NB4 (cell line): Measurements from ENCODE around the gene PPP4R4.
A peak's percentile ranks its signal among the peaks of the same experiment; 100 is the strongest.
"Not testable (repeated sequence)": the region's sequence is repeated elsewhere in the genome, so short reads cannot be mapped to it uniquely, and the experiment has no call there.

Experiments used
- DNase-seq: peaks from one replicate; pipeline ENCODE4 v3.0.0; 2010; ENCODE audit warnings: low read depth
- H3K4me3 ChIP-seq: one replicate; pipeline ENCODE4 v1.5.1; 2011; ENCODE audit warnings: mild to moderate bottlenecking, low read depth, low read length, moderate library complexity
- MYC ChIP-seq: IDR thresholded peaks from 2 replicates; pipeline ENCODE4 v1.6.1; 2011; ENCODE audit warnings: low read depth, low read length
- POLR2A ChIP-seq: IDR thresholded peaks from 2 replicates; pipeline ENCODE4 v1.6.1; 2011; ENCODE audit warnings: mild to moderate bottlenecking; ENCODE audit not compliant: insufficient read length; ENCODE audit errors: extremely low read depth
- TF ChIP-seq, protein P1 (sequence below): IDR thresholded peaks from one replicate; pipeline ENCODE4 v1.5.1; 2012; ENCODE audit warnings: low read depth, low read length
- TF ChIP-seq, protein P2 (sequence below): IDR thresholded peaks from 2 replicates; pipeline ENCODE4 v1.6.1; 2011; ENCODE audit warnings: low read depth, low read length

PPP4R4 gene

DNA sequence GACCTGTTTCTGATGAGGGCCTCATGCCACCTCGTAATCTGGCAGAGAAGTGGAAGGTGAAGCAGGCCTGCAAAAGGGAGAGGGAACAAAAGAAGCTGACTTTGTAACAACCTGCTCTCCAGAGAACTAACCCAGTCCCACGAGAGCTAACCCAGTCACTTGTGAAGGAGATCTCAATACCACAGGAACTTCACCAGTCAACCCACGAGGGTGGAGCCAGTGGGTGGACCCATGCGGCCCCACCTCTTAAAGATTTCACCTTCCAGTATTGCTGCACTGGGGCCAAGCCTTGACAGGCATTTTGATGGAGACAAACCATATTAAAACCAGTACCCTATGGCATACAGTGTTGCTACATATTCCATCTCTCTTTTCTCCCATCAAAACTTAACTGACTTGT, 63.9 kb downstream of the PPP4R4 start:
- DNase-seq, result peak; percentile 42
- no peak for TF ChIP-seq POLR2A
- TF ChIP-seq, protein P1, sequence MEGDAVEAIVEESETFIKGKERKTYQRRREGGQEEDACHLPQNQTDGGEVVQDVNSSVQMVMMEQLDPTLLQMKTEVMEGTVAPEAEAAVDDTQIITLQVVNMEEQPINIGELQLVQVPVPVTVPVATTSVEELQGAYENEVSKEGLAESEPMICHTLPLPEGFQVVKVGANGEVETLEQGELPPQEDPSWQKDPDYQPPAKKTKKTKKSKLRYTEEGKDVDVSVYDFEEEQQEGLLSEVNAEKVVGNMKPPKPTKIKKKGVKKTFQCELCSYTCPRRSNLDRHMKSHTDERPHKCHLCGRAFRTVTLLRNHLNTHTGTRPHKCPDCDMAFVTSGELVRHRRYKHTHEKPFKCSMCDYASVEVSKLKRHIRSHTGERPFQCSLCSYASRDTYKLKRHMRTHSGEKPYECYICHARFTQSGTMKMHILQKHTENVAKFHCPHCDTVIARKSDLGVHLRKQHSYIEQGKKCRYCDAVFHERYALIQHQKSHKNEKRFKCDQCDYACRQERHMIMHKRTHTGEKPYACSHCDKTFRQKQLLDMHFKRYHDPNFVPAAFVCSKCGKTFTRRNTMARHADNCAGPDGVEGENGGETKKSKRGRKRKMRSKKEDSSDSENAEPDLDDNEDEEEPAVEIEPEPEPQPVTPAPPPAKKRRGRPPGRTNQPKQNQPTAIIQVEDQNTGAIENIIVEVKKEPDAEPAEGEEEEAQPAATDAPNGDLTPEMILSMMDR, result no peak
- TF ChIP-seq, protein P2, sequence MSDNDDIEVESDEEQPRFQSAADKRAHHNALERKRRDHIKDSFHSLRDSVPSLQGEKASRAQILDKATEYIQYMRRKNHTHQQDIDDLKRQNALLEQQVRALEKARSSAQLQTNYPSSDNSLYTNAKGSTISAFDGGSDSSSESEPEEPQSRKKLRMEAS, result no peak
- no peak for TF ChIP-seq MYC
- no peak overlapping the region for H3K4me3 ChIP-seq

DNA sequence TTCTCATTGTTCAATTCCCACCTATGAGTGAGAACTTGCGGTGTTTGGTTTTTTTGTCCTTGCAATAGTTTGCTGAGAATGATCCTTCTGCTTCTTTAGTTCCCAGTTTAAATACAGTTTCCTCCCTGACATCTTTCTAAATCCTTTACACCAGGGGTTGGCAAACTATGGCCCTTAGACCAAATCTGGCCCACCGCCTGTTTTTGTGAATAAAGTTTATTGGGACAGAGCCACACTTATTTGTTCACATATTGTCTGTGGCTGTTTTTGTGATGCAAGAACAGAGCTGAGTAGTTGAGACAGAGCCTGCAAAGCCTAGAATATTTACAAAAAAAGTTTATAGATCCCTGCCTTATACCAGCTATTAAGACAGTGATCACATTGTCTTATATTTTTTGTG, 65.3 kb downstream of the PPP4R4 start:
- TF ChIP-seq, protein P2, result no peak
- TF ChIP-seq, protein P1, result no peak
- TF ChIP-seq POLR2A (no peak), MYC (no peak)
- no peak overlapping the region for H3K4me3 ChIP-seq
- no peak for DNase-seq

DNA sequence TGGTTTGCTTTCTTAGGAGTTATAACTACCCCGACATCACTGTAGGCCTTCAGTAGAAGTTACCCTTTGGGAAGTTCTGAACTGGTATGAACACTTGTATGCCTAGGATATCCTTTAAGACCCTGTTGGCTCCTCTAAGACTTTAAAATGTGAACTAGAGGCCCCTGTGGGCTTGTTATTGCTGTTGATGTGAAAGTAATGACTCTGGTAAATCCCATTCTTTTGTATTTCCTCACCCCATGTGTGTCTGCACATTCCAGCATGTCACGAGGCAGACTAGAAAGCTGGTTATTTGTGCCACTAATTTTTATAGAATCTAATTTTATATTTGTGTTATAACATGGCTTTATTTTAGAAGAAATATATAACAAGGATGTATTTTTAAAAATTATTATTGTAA, 70.1 kb downstream of the PPP4R4 start:
- H3K4me3 ChIP-seq, result no peak overlapping the region
- DNase-seq, result no peak
- TF ChIP-seq, protein P2, result no peak
- TF ChIP-seq, protein P1, result no peak
- TF ChIP-seq POLR2A, result no peak
- TF ChIP-seq MYC, result no peak

DNA sequence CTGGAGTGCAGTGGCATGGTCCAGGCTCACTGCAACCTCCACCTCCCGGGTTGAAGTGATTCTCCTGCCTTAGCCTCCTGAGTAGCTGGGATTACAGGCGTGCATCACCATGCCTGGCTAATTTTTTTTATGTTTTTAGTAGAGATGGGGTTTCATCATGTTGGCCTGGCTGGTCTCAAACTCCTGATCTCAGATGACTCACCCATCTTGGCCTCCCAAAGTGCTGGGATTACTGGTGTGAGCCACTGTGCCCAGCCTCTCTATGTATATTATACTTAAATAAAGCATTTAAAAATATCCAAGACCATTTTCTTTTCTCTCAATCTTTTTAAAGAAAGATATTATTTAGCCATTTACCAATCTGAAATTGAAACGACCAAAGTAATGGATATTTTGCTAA, 90.1 kb downstream of the PPP4R4 start:
- not testable (repeated sequence) for DNase-seq, H3K4me3 ChIP-seq

DNA sequence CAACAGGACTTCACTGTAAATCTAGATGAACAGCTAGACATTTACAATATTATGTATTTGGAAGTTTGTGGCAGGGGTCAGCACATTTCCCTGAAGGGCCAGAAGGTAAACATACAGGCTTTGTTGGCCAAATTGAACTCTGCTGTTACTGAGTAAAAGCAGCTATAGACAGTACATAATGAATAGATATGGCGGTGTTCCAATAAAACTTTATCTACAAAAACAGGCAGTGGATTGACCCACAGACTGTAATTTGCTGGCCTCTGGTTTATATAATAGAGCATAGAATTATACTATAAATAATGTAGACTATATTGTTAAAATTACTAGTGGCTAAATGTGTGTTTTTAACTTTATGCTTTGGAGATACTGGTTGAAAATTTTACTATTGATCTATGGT, 93.2 kb downstream of the PPP4R4 start:
- TF ChIP-seq, protein P1, result no peak
- TF ChIP-seq MYC (no peak), POLR2A (no peak)
- TF ChIP-seq, protein P2, result no peak
- no peak overlapping the region for H3K4me3 ChIP-seq
- peak; percentile 23 for DNase-seq

DNA sequence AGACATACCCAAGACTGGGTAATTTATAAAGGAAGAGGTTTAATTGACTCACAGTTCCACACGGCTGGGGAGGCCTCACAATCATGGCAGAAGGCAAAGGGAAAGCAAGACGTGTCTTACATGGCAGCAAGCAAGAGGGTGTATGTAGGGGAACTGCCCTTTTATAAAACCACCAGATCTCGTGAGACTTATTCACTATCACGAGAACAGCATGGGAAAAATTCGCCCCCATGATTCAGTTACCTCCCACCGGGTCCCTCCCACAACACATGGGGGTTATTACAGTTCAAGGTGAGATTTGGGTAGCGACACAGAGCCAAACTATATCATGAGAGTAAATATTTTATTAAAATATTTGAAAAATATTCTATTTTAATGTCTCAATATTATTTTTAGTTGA, 94.5 kb downstream of the PPP4R4 start:
- not testable (repeated sequence) for DNase-seq, H3K4me3 ChIP-seq

DNA sequence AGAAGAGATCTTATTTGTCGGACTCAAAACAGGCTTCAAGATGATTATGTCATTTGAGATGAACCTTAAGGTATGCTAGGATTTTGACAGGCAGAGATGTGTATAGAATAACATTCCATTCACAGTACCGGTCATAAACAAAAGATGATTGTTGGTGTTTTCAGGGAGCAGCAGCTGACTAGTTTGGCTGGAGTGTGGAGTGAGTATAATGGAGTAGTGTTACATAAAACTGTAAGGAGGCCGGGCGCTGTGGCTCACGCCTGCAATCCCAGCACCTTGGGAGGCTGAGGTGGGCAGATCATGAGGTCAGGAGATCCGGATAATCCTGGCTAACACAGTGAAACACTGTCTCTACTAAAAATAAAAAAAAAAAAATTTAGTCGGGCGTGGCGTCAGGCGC, 95.0 kb downstream of the PPP4R4 start:
- H3K4me3 ChIP-seq, result no peak overlapping the region
- TF ChIP-seq, protein P1, result no peak
- TF ChIP-seq, protein P2, result no peak
- no peak for TF ChIP-seq MYC
- no peak for TF ChIP-seq POLR2A
- no peak for DNase-seq

DNA sequence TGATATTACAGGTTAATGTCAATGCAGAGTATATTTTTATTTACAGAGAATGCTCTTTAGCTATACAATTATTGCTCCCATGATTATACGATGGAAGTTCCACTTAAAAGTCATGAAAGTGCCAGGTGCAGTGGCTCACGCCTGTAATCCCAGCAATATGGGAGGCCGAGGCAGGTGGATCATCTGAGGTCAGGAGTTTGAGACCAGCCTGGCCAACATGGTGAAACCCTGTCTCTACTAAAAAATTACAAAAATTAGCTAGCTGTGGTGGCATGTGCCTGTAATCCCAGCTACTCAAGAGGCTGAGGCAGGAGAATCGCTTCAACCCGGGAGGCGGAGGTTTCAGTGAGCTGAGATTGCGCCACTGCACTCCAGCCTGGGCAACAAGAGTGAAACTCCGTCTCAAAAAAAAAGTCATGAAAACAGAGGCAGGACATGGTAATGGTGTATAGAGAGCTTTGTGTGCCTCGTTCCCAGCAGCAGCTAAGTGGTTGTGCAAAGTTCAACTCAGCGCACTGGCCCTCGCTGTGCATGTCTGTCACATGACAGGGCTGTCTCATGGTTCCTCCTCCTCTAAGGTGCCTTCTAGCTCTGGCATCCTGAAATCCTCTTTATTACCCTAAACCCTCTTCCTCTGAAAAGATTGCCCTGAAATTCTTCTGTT, 102.9 kb downstream of the PPP4R4 start:
- DNase-seq, H3K4me3 ChIP-seq: not testable (repeated sequence)
